Fibroblast of pulmonary artery (primary cell): ENCODE results near the gene PTPRN2.
"Not testable (repeated sequence)": the region's sequence is repeated elsewhere in the genome, so short reads cannot be mapped to it uniquely, and the experiment has no call there.

Source experiments
- DNase-seq: peaks from one replicate; pipeline ENCODE4 v3.0.0-alpha.2; 2010; ENCODE audit warnings: low read depth
- H3K4me3 ChIP-seq: replicated peaks from 2 replicates; pipeline ENCODE4 v1.5.1; 2011; ENCODE audit warnings: low read depth, mild to moderate bottlenecking, control low read depth, low read length, moderate library complexity
- CTCF ChIP-seq: IDR thresholded peaks from 2 replicates; pipeline ENCODE4 v1.5.1; 2011; ENCODE audit warnings: mild to moderate bottlenecking, control low read depth, low read length, inconsistent platforms; ENCODE audit errors: missing control alignments

Gene PTPRN2

GRCh38 chr7:158508802-158509385 lies 78.7 kb downstream of the PTPRN2 start:
- H3K4me3 ChIP-seq: no peak overlapping the region
- DNase-seq: no peak
- TF ChIP-seq CTCF: no peak

GRCh38 chr7:158508321-158508720 lies 79.3 kb downstream of the PTPRN2 start:
- not testable (repeated sequence) for H3K4me3 ChIP-seq, DNase-seq

GRCh38 chr7:158507917-158508316 lies 79.7 kb downstream of the PTPRN2 start:
- no peak overlapping the region for H3K4me3 ChIP-seq
- TF ChIP-seq CTCF: no peak
- no peak for DNase-seq

GRCh38 chr7:158507175-158507574 lies 80.4 kb downstream of the PTPRN2 start:
- H3K4me3 ChIP-seq, DNase-seq: not testable (repeated sequence)

- TF ChIP-seq CTCF: no peak
- DNase-seq: no peak
- no peak overlapping the region for H3K4me3 ChIP-seq
Measured at GRCh38 chr7:158506626-158507025, 81.0 kb downstream of the PTPRN2 start.

GRCh38 chr7:158505683-158506082 lies 81.9 kb downstream of the PTPRN2 start:
- no peak overlapping the region for H3K4me3 ChIP-seq
- no peak for DNase-seq
- no peak for TF ChIP-seq CTCF

GRCh38 chr7:158502068-158502750 lies 85.4 kb downstream of the PTPRN2 start:
- no peak for DNase-seq
- no peak for TF ChIP-seq CTCF
- H3K4me3 ChIP-seq: no peak overlapping the region

GRCh38 chr7:158501393-158502067 lies 86.1 kb downstream of the PTPRN2 start:
- no peak for DNase-seq
- H3K4me3 ChIP-seq: no peak overlapping the region
- no peak for TF ChIP-seq CTCF
